ENCODE results near the gene RASIP1.

RASIP1 gene

DNA sequence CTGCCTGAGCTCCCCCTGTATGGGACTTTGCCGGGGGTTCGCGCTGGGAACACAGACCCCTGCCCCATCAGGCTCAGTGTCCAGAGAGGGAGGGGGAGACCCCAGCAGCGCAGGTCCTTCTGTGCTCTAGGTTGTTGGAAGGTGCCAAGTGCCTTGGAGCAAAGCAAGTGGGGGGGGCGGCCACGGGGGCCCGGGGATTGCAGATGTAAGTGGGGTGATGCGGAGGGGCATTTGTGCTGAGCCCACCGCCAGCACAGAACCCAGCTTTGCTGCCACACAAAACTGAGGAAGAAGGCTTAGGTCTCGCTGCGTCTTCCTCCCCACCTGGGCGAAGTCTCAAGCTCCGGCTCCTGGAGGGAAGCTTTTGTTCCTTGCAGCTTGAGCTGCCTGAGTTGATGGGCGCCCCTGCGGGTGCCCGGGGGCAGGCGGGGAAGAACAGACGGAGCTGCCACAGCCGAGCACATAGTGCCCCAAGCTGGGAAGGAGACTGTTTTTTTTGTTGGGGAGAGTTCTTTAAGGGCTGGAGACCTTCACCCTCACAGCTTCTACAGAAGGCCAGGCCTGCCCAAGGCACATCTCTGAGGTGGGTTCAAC is 66.1 kb downstream of the RASIP1 start:
- no peak overlapping the region for H3K27ac ChIP-seq
- H3K27me3 ChIP-seq (ENCODE audit: control insufficient read depth, insufficient read depth, low read length) = no peaks in the 10 kb centered on the region
- H3K4me1 ChIP-seq = no peaks in the 10 kb centered on the region
- no peaks in the 10 kb centered on the region for H3K36me3 ChIP-seq (ENCODE audit: control insufficient read depth, insufficient read depth, low read length)
- no peak overlapping the region for H2AFZ ChIP-seq
- TF ChIP-seq, protein P1, sequence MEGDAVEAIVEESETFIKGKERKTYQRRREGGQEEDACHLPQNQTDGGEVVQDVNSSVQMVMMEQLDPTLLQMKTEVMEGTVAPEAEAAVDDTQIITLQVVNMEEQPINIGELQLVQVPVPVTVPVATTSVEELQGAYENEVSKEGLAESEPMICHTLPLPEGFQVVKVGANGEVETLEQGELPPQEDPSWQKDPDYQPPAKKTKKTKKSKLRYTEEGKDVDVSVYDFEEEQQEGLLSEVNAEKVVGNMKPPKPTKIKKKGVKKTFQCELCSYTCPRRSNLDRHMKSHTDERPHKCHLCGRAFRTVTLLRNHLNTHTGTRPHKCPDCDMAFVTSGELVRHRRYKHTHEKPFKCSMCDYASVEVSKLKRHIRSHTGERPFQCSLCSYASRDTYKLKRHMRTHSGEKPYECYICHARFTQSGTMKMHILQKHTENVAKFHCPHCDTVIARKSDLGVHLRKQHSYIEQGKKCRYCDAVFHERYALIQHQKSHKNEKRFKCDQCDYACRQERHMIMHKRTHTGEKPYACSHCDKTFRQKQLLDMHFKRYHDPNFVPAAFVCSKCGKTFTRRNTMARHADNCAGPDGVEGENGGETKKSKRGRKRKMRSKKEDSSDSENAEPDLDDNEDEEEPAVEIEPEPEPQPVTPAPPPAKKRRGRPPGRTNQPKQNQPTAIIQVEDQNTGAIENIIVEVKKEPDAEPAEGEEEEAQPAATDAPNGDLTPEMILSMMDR (IDR thresholded peaks at IDR 0.05) = no peak
- no peak overlapping the region for H3K4me3 ChIP-seq (ENCODE audit: low read depth, low read length)
- H3K9ac ChIP-seq = no peak overlapping the region
- H3K4me2 ChIP-seq (ENCODE audit: low read length) = no peak overlapping the region
- no peaks in the 10 kb centered on the region for H3K9me3 ChIP-seq (ENCODE audit: control insufficient read depth, low read length)
- H3K79me2 ChIP-seq = no peaks in the 10 kb centered on the region

DNA sequence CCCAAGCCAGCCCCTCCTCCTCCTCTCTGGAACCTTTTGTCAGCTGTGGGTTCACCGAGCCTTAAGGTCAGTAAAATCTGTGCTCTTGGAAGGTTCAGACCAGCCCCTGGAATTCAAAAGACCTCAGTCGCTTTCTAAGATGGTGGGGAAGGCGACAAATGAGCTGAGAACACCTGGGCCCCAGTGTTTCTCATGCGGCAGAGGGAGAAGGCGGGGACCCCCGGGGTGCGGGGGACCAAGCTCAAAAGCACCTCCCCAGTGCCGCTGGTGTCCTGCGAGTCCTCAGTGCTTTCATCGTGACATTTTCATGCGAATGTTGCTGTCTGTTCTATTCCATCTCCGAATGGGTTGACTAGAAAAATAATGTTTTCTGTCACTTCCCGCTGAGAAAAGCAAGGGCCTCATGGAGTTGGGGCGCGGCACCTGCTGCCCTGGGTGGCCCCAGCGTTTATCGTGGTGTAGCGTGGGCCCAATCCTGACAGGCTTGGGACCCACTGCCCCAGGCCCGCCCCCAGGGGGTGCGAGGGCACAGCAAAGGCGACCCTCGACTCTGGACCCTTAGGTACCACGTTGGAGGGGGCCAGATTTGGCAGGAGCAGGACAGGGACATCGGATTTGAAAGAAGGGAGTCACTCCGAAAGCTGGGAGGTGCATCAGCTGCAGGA is 66.8 kb downstream of the RASIP1 start:
- no peak overlapping the region for H2AFZ ChIP-seq
- H3K4me2 ChIP-seq (ENCODE audit: low read length) = no peak overlapping the region
- no peaks in the 10 kb centered on the region for H3K27me3 ChIP-seq (ENCODE audit: control insufficient read depth, insufficient read depth, low read length)
- no peaks in the 10 kb centered on the region for H3K4me1 ChIP-seq
- no peaks in the 10 kb centered on the region for H3K9me3 ChIP-seq (ENCODE audit: control insufficient read depth, low read length)
- H3K9ac ChIP-seq = no peak overlapping the region
- TF ChIP-seq, protein P1 (IDR thresholded peaks at IDR 0.05) = no peak
- H3K4me3 ChIP-seq (ENCODE audit: low read depth, low read length) = no peak overlapping the region
- H3K27ac ChIP-seq = no peak overlapping the region
- no peaks in the 10 kb centered on the region for H3K79me2 ChIP-seq
- no peaks in the 10 kb centered on the region for H3K36me3 ChIP-seq (ENCODE audit: control insufficient read depth, insufficient read depth, low read length)

DNA sequence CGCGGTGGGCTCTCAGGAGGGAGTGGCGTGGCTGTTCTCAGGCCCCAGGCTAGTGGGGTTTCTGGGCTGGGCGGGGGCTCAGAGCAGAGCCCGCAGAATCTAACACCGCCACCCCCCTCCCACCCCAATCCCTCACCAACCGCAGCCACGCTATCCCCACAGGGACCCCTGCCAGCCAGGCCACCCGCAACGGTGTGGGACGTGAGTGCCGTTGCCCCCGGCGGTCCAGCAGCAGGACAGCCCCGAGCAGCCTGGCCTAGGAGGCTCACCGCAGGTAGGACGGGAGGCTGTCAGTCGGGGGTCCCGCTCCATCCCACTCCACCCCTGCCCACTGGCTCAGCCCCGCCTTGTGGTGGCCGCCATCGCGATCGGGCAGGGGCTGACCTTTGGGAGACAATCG is 67.4 kb downstream of the RASIP1 start, which contains the start of gene NTN5:
TSS of gene NTN5 (minus strand) at position 24 of the 400 bp plus-strand sequence. CDS start 2,031 bp downstream, outside the sequence.
- Histone ChIP-seq H3K4me1 (no peaks in the 10 kb centered on the region), H3K36me3 (ENCODE audit: control insufficient read depth, insufficient read depth, low read length) (no peaks in the 10 kb centered on the region), H2AFZ (no peak within 1 kb of the TSS), H3K9me3 (ENCODE audit: control insufficient read depth, low read length) (no peaks in the 10 kb centered on the region), H3K79me2 (no peaks in the 10 kb centered on the region), H3K4me2 (ENCODE audit: low read length) (no peak within 1 kb of the TSS), H3K4me3 (ENCODE audit: low read depth, low read length) (no peak within 1 kb of the TSS), H3K27me3 (ENCODE audit: control insufficient read depth, insufficient read depth, low read length) (no peaks in the 10 kb centered on the region), H3K27ac (no peak within 1 kb of the TSS), H3K9ac (no peak within 1 kb of the TSS)
- TF ChIP-seq, protein P1 (IDR thresholded peaks at IDR 0.05) = no peak

DNA sequence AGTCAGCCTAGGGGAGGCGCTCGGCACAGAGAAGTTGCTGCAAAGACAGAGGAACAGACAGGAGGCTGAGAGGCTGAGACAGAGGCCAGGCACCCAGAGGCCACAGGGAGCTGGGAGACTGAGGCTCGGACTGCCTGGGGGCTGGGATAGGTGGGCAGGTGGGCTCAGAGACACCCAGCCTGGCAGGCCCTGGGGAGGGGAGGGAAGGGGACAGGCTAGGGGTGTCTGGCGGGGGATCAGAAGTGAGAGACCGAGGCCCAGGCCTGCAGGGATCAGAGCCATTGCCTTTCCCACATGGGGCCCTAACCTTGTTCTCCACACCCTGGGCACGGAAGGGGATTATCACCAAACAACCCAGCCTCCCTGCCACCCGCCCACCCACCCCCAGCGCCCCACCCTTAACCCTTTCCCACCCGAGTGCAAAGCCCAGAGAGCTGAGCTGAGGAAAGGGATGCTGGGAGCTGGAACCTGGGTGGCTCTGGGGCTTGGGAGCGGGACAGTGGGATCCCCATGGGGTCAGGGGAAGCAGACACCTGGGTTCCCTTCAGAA is 68.9 kb downstream of the RASIP1 start:
- no peaks in the 10 kb centered on the region for H3K9me3 ChIP-seq (ENCODE audit: control insufficient read depth, low read length)
- no peak overlapping the region for H3K9ac ChIP-seq
- H3K27ac ChIP-seq = no peak overlapping the region
- no peak overlapping the region for H3K4me2 ChIP-seq (ENCODE audit: low read length)
- H3K4me1 ChIP-seq = no peaks in the 10 kb centered on the region
- H3K27me3 ChIP-seq (ENCODE audit: control insufficient read depth, insufficient read depth, low read length) = no peaks in the 10 kb centered on the region
- TF ChIP-seq, protein P1 (IDR thresholded peaks at IDR 0.05) = no peak
- no peak overlapping the region for H3K4me3 ChIP-seq (ENCODE audit: low read depth, low read length)
- no peaks in the 10 kb centered on the region for H3K79me2 ChIP-seq
- H2AFZ ChIP-seq = no peak overlapping the region
- no peaks in the 10 kb centered on the region for H3K36me3 ChIP-seq (ENCODE audit: control insufficient read depth, insufficient read depth, low read length)

Measured in parathyroid adenoma (tissue), 2 donors.